Gastroesophageal sphincter (tissue), 4 donors: Measurements from ENCODE around the gene CMSS1. TPM values are rescaled to one million over a fixed set of nuclear protein-coding genes. Genes with fewer than 3 reads are reported as not detected.

Source experiments
- ATAC-seq: fragments of 150-250 bp; one replicate; pipeline ENCODE4 v1.9.1; 2016; ENCODE audit warnings: mild to moderate bottlenecking, moderate library complexity
- H3K27ac ChIP-seq, 4 donors: fragments of 200-600 bp; sonication (generic) in 3 of 4; 1 replicate in 3 of 4; 2 replicates in 1 of 4; pipeline ENCODE4 v1.5.1; 2016 to 2019
- H3K27me3 ChIP-seq: fragments of 200-600 bp; sonication (generic); one replicate; pipeline ENCODE4 v1.5.1; 2019
- H3K36me3 ChIP-seq, 2 donors: fragments of 200-600 bp; sonication (generic); one replicate each; pipeline ENCODE4 v1.5.1; 2019; ENCODE audit warnings: control low read depth in 1 of 2
- H3K4me1 ChIP-seq, 3 donors: fragments of 200-600 bp; sonication (generic); 1 replicate in 2 of 3; 2 replicates in 1 of 3; pipeline ENCODE4 v1.5.1; 2016 to 2019; ENCODE audit warnings: control low read depth in 2 of 3
- H3K4me3 ChIP-seq, 2 donors: fragments of 200-600 bp; sonication (generic); one replicate each; pipeline ENCODE4 v1.5.1; 2019; ENCODE audit warnings: mild to moderate bottlenecking in 1 of 2, moderate library complexity in 1 of 2
- H3K9me3 ChIP-seq, 3 donors: fragments of 200-600 bp; sonication (generic); one replicate each; pipeline ENCODE4 v1.5.1; 2017 to 2019; ENCODE audit warnings: control low read depth in 2 of 3
- CTCF ChIP-seq, 4 experiments: fragments of 200-600 bp in 2 of 4; fragments of 450-650 bp in 2 of 4; sonication (generic) in 1 of 4; IDR thresholded peaks; one replicate each; pipeline ENCODE4 v1.5.1; 2017 to 2019; ENCODE audit warnings: antibody characterized with exemption in 4 of 4, mild to moderate bottlenecking in 2 of 4, moderate library complexity in 2 of 4
- EP300 ChIP-seq: sonication (generic); formaldehyde crosslinking; IDR thresholded peaks from one replicate; pipeline ENCODE4 v1.6.1; 2017; ENCODE audit warnings: antibody characterized with exemption, mild to moderate bottlenecking
- POLR2A ChIP-seq, 2 donors: fragments of 450-650 bp; IDR thresholded peaks; one replicate each; pipeline ENCODE4 v1.6.1; 2017; ENCODE audit warnings: antibody characterized with exemption in 2 of 2, mild to moderate bottlenecking in 2 of 2, moderate library complexity in 1 of 2
- POLR2AphosphoS5 ChIP-seq: sonication (generic); formaldehyde crosslinking; IDR thresholded peaks from one replicate; pipeline ENCODE4 v1.6.1; 2017; ENCODE audit warnings: antibody characterized with exemption
- WGBS, 2 donors: methylation state at CpG; one replicate each; pipeline ENCODE4 v1.1.5; 2018; ENCODE audit warnings: low coverage in 1 of 2; 5-methylcytosine and 5-hydroxymethylcytosine counted together
- total RNA-seq, 4 donors: library from RNA; depleted of rRNA; stranded (reverse); fragments of >200 nt; gene quantifications; one replicate each; pipeline ENCODE4 v1.1.0, GENCODE V29; 2016

The CMSS1 gene
- total RNA-seq, 4 donors from 2014 or later = 15.2 to 20.8 (median 16.6) TPM

GRCh38 chr3:99909714-99910495 lies 92.2 kb downstream of the CMSS1 start:
- no peak for ATAC-seq
- Histone ChIP-seq H3K4me3 (no peak overlapping the region), H3K27ac (peak overlapping the region; percentile 7 to 55 (median 32)), H3K36me3 (no peaks in the 10 kb centered on the region), H3K27me3 (no peaks in the 10 kb centered on the region), H3K9me3 (no peaks in the 10 kb centered on the region), H3K4me1 (peaks cover 0 to 12% (median 5%) of the 10 kb centered on the region in 3 donors)
- 21 to 54% methylated on average over 3 of the region's 3 CpGs for WGBS, 2 donors
- TF ChIP-seq POLR2A (IDR thresholded peaks at IDR 0.05) = no peak
- TF ChIP-seq POLR2AphosphoS5 = no peak
- no peak for TF ChIP-seq CTCF (IDR thresholded peaks at IDR 0.05)

DNA sequence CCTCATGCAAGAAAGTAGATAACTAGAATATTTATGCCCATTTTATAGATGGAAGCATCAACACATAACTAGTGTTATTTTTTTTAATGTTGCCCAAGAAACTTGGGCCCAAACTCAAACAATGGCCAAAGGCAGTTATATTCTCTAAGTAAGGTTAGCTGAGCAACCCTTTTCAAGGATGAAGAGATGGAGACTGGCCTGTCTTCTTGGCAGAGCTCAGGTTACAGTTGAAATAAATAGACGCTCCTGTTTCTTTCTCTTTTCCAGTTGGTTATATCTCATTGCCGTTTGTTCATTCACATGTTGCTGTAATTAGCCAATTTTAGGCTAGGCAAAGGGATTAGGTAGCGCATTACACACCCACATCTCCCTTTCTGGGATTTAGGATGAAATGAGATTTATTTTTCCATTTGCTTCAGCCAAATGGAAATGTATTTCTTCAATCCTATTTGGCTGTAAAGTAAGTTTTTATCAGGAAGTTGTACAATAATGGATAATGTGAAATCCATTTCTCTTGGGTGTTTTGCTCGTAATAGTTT lies 93.2 kb downstream of the CMSS1 start:
- WGBS, 2 donors = 21 to 41% methylated on average over 4 of the region's 4 CpGs
- TF ChIP-seq POLR2AphosphoS5 (peak; percentile 16), EP300 (no peak)

DNA sequence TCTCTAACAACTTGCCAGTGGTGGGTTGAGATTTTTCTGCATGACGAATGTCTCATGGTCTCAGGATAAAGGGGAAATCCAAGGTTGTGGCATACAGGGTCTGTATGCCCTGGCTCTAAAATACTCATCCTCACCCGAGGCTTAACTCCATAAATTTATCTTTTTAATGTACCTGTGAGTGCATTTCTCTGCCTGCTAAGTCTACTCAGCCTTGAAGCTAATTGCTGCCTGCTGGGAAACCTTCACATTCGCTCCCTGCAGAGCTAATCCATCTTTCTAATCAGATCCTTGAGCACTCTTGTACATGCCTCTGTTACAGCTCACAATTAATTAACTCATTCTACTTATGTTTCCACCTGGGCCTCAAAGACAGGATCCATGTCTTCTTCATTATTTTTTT lies 93.8 kb downstream of the CMSS1 start:
- Histone ChIP-seq H3K4me3 (no peak overlapping the region), H3K4me1 (peaks cover 0 to 12% (median 5%) of the 10 kb centered on the region in 3 donors), H3K36me3 (no peaks in the 10 kb centered on the region), H3K27ac (peak overlapping the region in 1 of 4 donors; percentile 31), H3K9me3 (no peaks in the 10 kb centered on the region), H3K27me3 (no peaks in the 10 kb centered on the region)
- no peak for ATAC-seq
- no peak for TF ChIP-seq POLR2A (IDR thresholded peaks at IDR 0.05)
- WGBS, 2 donors = 24 to 47% methylated on average over 3 of the region's 3 CpGs

More for the DNA sequence above, 93.2 kb downstream of the CMSS1 start:
- no peaks in the 10 kb centered on the region for H3K27me3 ChIP-seq
- ATAC-seq = no peak
- H3K4me3 ChIP-seq = no peak overlapping the region
- no peaks in the 10 kb centered on the region for H3K36me3 ChIP-seq
- H3K4me1 ChIP-seq = peaks cover 0 to 12% (median 5%) of the 10 kb centered on the region in 3 donors
- H3K27ac ChIP-seq = peak overlapping the region; percentile 7 to 55 (median 32)
- H3K9me3 ChIP-seq = no peaks in the 10 kb centered on the region

- TF ChIP-seq POLR2A (IDR thresholded peaks at IDR 0.05) (no peak), CTCF (IDR thresholded peaks at IDR 0.05) (no peak), POLR2AphosphoS5 (no peak), EP300 (no peak)
- Histone ChIP-seq H3K4me1 (peaks cover 0 to 35% (median 10%) of the 10 kb centered on the region in 3 donors), H3K9me3 (no peaks in the 10 kb centered on the region), H3K27ac (no peak overlapping the region), H3K27me3 (no peaks in the 10 kb centered on the region), H3K36me3 (no peaks in the 10 kb centered on the region), H3K4me3 (no peak overlapping the region)
- ATAC-seq = no peak
- WGBS, 2 donors = 82 to 100% methylated on average over 2 of the region's 3 CpGs
These were observed 98.3 kb downstream of the CMSS1 start for GRCh38 chr3:99915906-99916432.

GRCh38 chr3:99918715-99919114 lies 101.1 kb downstream of the CMSS1 start:
- Histone ChIP-seq H3K27me3 (no peaks in the 10 kb centered on the region), H3K27ac (no peak overlapping the region), H3K4me3 (no peak overlapping the region), H3K36me3 (no peaks in the 10 kb centered on the region), H3K4me1 (peaks cover 0 to 32% (median 14%) of the 10 kb centered on the region in 3 donors), H3K9me3 (no peaks in the 10 kb centered on the region)
- ATAC-seq = no peak
- TF ChIP-seq POLR2A (IDR thresholded peaks at IDR 0.05) = no peak

GRCh38 chr3:99919694-99920093 lies 102.0 kb downstream of the CMSS1 start:
- no peak for TF ChIP-seq CTCF (IDR thresholded peaks at IDR 0.05)
- TF ChIP-seq EP300 = no peak
- no peak for TF ChIP-seq POLR2AphosphoS5
- no peak for TF ChIP-seq POLR2A (IDR thresholded peaks at IDR 0.05)
- peaks cover 0 to 32% (median 14%) of the 10 kb centered on the region in 3 donors for H3K4me1 ChIP-seq
- H3K27me3 ChIP-seq = no peaks in the 10 kb centered on the region
- no peak for ATAC-seq
- H3K36me3 ChIP-seq = no peaks in the 10 kb centered on the region
- no peaks in the 10 kb centered on the region for H3K9me3 ChIP-seq
- no peak overlapping the region for H3K4me3 ChIP-seq
- peak overlapping the region in 3 of 4 donors; percentile 53 to 71 (median 67) for H3K27ac ChIP-seq
